ENCODE results near the gene STK31.

The STK31 gene

DNA sequence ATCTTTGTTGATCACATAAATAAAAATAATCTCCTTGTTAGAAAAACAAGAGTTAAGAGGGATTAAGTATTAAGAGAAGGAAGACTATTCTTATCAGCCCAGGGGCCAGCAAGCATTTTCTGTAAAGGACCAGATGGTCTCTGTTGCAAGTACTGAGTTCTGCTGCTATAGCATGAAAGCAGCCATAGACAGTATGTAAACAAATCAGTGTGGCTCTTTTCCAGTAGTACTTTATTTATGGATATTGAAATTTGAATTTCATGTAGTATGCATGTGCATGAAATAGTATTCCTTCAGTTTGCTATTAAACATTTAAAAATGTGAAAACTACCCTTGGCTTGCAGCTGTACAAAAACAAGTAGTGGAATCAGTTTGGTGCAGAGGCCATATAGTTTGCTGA lies 81.7 kb downstream of the STK31 start:
- Histone ChIP-seq H3K27ac (ENCODE audit: low read depth, low read length) (no peak overlapping the region), H3K56ac (ENCODE audit: low read length) (no peak overlapping the region), H2BK120ac (ENCODE audit: low read depth, low read length) (no peak overlapping the region), H2BK5ac (ENCODE audit: low read length) (no peak overlapping the region), H2AK5ac (ENCODE audit: low read length) (no peak overlapping the region), H4K5ac (ENCODE audit: low read length) (no peak overlapping the region), H3K23ac (ENCODE audit: low read length) (no peak overlapping the region), H3K18ac (ENCODE audit: low read length) (no peak overlapping the region), H3K79me1 (ENCODE audit: low read length) (no peaks in the 10 kb centered on the region), H3K36me3 (ENCODE audit: control insufficient read depth, insufficient read depth, low read length) (no peaks in the 10 kb centered on the region), H3K4me2 (ENCODE audit: low read length) (no peak overlapping the region), H2BK15ac (replicated peaks; ENCODE audit: low read depth) (no peak overlapping the region), H3K79me2 (ENCODE audit: control insufficient read depth, insufficient read depth, low read length) (no peaks in the 10 kb centered on the region), H3K4me1 (ENCODE audit: control insufficient read depth, low read depth, low read length) (no peaks in the 10 kb centered on the region), H3K27me3 (ENCODE audit: insufficient read depth, low read length, poor library complexity) (no peaks in the 10 kb centered on the region), H3K9ac (ENCODE audit: low read length) (no peak overlapping the region), H4K8ac (ENCODE audit: low read depth, low read length) (no peak overlapping the region), H3K4ac (ENCODE audit: low read depth, low read length) (no peak overlapping the region), H3K4me3 (ENCODE audit: low read length) (no peak overlapping the region)
- no peak for DNase-seq

DNA sequence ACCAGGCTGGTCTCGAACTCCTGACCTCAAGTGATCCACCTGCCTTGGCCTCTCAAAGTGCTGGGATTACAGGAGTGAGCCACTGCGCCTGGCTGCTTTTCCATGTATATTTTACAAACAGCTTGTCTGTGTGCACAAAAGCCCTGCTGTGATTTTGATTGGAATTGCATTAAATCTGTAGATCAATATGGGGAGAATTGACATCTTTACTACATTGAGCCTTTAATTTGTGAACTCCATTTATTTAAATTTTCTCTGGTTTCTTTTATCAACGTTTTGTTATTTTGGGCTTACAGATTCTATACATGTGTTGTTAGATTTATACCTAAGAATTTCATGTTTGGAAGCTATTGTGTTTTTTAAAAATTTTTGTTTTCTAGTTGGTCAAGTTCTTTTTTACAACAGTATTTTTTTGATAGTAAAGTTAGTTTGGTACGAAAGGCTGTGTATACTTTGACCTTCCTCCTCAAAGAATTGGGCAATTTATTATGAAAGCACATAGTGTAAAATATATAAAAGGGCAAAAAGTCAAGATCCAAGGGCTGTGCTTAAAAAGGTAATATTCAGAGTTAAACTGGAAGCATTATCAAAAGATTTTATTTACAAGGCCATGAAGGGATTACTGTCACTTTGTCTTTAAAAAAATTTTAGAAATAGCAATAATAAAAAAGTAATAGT lies 92.8 kb downstream of the STK31 start:
- Histone ChIP-seq H3K4ac (ENCODE audit: low read depth, low read length) (no peak overlapping the region), H3K79me1 (ENCODE audit: low read length) (no peaks in the 10 kb centered on the region), H3K4me1 (ENCODE audit: control insufficient read depth, low read depth, low read length) (no peaks in the 10 kb centered on the region), H3K79me2 (ENCODE audit: control insufficient read depth, insufficient read depth, low read length) (no peaks in the 10 kb centered on the region), H3K36me3 (ENCODE audit: control insufficient read depth, insufficient read depth, low read length) (no peaks in the 10 kb centered on the region), H2AK5ac (ENCODE audit: low read length) (no peak overlapping the region), H3K56ac (ENCODE audit: low read length) (no peak overlapping the region), H3K23ac (ENCODE audit: low read length) (no peak overlapping the region), H3K18ac (ENCODE audit: low read length) (no peak overlapping the region), H2BK5ac (ENCODE audit: low read length) (no peak overlapping the region), H3K27me3 (ENCODE audit: insufficient read depth, low read length, poor library complexity) (no peaks in the 10 kb centered on the region), H3K4me2 (ENCODE audit: low read length) (no peak overlapping the region), H3K4me3 (ENCODE audit: low read length) (no peak overlapping the region), H2BK15ac (replicated peaks; ENCODE audit: low read depth) (no peak overlapping the region), H4K5ac (ENCODE audit: low read length) (no peak overlapping the region), H2BK120ac (ENCODE audit: low read depth, low read length) (no peak overlapping the region), H3K27ac (ENCODE audit: low read depth, low read length) (no peak overlapping the region), H4K8ac (ENCODE audit: low read depth, low read length) (no peak overlapping the region), H3K9ac (ENCODE audit: low read length) (no peak overlapping the region)
- DNase-seq, result no peak
- 100% methylated on average over 1 of the region's 4 CpGs for WGBS (ENCODE audit: extremely low coverage, insufficient coverage, low lambda C conversion rate)

DNA sequence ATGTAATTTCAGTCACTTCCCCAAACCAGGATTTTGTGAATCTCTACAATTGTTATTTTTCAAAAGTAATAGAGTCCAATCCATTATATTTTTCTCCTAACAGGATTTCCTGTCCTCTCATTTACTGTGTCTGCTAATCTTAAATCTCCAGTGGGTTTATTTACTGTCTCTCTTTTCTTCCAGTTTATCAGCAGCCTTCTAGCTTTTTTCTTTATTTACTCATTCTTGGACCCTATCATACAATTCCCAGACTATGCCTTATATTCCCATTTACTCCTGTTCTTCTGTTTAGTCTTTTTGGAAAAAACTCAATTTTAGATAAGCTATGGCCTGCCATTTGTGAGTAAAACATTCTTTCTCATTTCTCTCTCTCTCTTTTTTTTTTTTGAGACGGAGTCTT lies 94.7 kb downstream of the STK31 start:
- Histone ChIP-seq H2BK120ac (ENCODE audit: low read depth, low read length) (no peak overlapping the region), H2AK5ac (ENCODE audit: low read length) (no peak overlapping the region), H3K36me3 (ENCODE audit: control insufficient read depth, insufficient read depth, low read length) (no peaks in the 10 kb centered on the region), H3K4me2 (ENCODE audit: low read length) (no peak overlapping the region), H3K4ac (ENCODE audit: low read depth, low read length) (no peak overlapping the region), H4K5ac (ENCODE audit: low read length) (no peak overlapping the region), H3K4me1 (ENCODE audit: control insufficient read depth, low read depth, low read length) (no peaks in the 10 kb centered on the region), H3K27me3 (ENCODE audit: insufficient read depth, low read length, poor library complexity) (no peaks in the 10 kb centered on the region), H2BK5ac (ENCODE audit: low read length) (no peak overlapping the region), H4K8ac (ENCODE audit: low read depth, low read length) (no peak overlapping the region), H3K23ac (ENCODE audit: low read length) (no peak overlapping the region), H3K79me2 (ENCODE audit: control insufficient read depth, insufficient read depth, low read length) (no peaks in the 10 kb centered on the region), H3K27ac (ENCODE audit: low read depth, low read length) (no peak overlapping the region), H3K9ac (ENCODE audit: low read length) (no peak overlapping the region), H3K18ac (ENCODE audit: low read length) (no peak overlapping the region), H2BK15ac (replicated peaks; ENCODE audit: low read depth) (no peak overlapping the region), H3K56ac (ENCODE audit: low read length) (no peak overlapping the region), H3K79me1 (ENCODE audit: low read length) (no peaks in the 10 kb centered on the region), H3K4me3 (ENCODE audit: low read length) (no peak overlapping the region)
- DNase-seq, result no peak
- WGBS (ENCODE audit: extremely low coverage, insufficient coverage, low lambda C conversion rate), result no CpG with 5 or more reads among the region's 1 CpG

DNA sequence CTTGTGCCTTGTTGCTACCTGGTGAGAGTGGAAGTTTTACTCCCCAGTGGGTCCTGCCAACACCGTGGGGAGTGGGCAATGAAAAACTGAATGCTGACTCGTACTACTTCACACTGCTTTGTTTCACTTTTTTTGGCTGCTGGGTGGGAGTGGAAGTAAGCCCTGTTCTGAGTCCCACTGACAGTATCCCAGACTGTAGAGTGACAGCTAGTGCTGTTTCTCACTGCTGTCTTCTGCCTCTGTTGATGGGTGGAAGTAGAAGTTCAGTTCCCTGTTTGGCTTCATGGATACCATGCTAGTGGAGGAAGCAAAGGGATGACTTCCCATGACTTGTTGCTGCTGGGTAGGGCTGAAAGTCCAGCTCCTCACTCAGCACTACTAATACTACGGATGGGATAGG lies 98.4 kb downstream of the STK31 start:
- Histone ChIP-seq H4K8ac (ENCODE audit: low read depth, low read length) (no peak overlapping the region), H3K56ac (ENCODE audit: low read length) (no peak overlapping the region), H3K4me1 (ENCODE audit: control insufficient read depth, low read depth, low read length) (no peaks in the 10 kb centered on the region), H3K27me3 (ENCODE audit: insufficient read depth, low read length, poor library complexity) (no peaks in the 10 kb centered on the region), H3K18ac (ENCODE audit: low read length) (no peak overlapping the region), H3K79me2 (ENCODE audit: control insufficient read depth, insufficient read depth, low read length) (no peaks in the 10 kb centered on the region), H2BK15ac (replicated peaks; ENCODE audit: low read depth) (no peak overlapping the region), H3K4me2 (ENCODE audit: low read length) (no peak overlapping the region), H3K23ac (ENCODE audit: low read length) (no peak overlapping the region), H3K27ac (ENCODE audit: low read depth, low read length) (no peak overlapping the region), H2BK5ac (ENCODE audit: low read length) (peak overlapping the region; percentile 52), H4K5ac (ENCODE audit: low read length) (no peak overlapping the region), H2BK120ac (ENCODE audit: low read depth, low read length) (no peak overlapping the region), H3K4ac (ENCODE audit: low read depth, low read length) (no peak overlapping the region), H3K9ac (ENCODE audit: low read length) (no peak overlapping the region), H3K79me1 (ENCODE audit: low read length) (no peaks in the 10 kb centered on the region), H2AK5ac (ENCODE audit: low read length) (peak overlapping the region; percentile 47), H3K4me3 (ENCODE audit: low read length) (no peak overlapping the region), H3K36me3 (ENCODE audit: control insufficient read depth, insufficient read depth, low read length) (no peaks in the 10 kb centered on the region)
- no peak for DNase-seq
- WGBS (ENCODE audit: extremely low coverage, insufficient coverage, low lambda C conversion rate), result no CpG with 5 or more reads among the region's 3 CpGs

DNA sequence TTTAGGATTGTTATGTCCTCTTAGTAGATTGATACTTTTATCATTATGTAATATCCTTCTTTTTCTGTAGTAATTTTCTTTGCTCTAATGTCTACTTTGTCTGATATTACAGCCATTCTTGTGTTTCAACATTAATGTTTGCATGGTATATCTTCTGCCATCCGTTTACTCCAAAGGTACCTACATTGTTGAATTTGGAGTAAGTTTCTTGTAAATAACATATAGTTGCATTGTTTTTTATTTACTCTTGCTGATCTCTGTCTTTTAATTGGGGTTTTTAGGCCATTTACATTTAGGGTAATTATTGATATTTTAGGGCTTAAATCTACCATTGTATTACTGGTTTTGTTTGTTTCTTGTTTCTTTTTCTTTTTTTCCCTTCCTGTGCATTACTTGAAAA lies 100.1 kb downstream of the STK31 start:
- no peak overlapping the region for H2AK5ac ChIP-seq (ENCODE audit: low read length)
- H2BK120ac ChIP-seq (ENCODE audit: low read depth, low read length), result no peak overlapping the region
- no peak overlapping the region for H3K27ac ChIP-seq (ENCODE audit: low read depth, low read length)
- H3K9ac ChIP-seq (ENCODE audit: low read length), result no peak overlapping the region
- DNase-seq, result no peak
- no peak overlapping the region for H2BK5ac ChIP-seq (ENCODE audit: low read length)
- no peak overlapping the region for H3K23ac ChIP-seq (ENCODE audit: low read length)
- no peak overlapping the region for H4K8ac ChIP-seq (ENCODE audit: low read depth, low read length)
- WGBS (ENCODE audit: extremely low coverage, insufficient coverage, low lambda C conversion rate), result no CpG with 5 or more reads among the region's 1 CpG
- H3K79me2 ChIP-seq (ENCODE audit: control insufficient read depth, insufficient read depth, low read length), result no peaks in the 10 kb centered on the region
- H3K56ac ChIP-seq (ENCODE audit: low read length), result no peak overlapping the region
- H3K4ac ChIP-seq (ENCODE audit: low read depth, low read length), result no peak overlapping the region
- H3K4me3 ChIP-seq (ENCODE audit: low read length), result no peak overlapping the region
- no peak overlapping the region for H3K4me2 ChIP-seq (ENCODE audit: low read length)
- H3K4me1 ChIP-seq (ENCODE audit: control insufficient read depth, low read depth, low read length), result no peaks in the 10 kb centered on the region
- no peaks in the 10 kb centered on the region for H3K79me1 ChIP-seq (ENCODE audit: low read length)
- H3K36me3 ChIP-seq (ENCODE audit: control insufficient read depth, insufficient read depth, low read length), result no peaks in the 10 kb centered on the region
- no peak overlapping the region for H3K18ac ChIP-seq (ENCODE audit: low read length)
- H3K27me3 ChIP-seq (ENCODE audit: insufficient read depth, low read length, poor library complexity), result no peaks in the 10 kb centered on the region
- H4K5ac ChIP-seq (ENCODE audit: low read length), result no peak overlapping the region
- H2BK15ac ChIP-seq (replicated peaks; ENCODE audit: low read depth), result no peak overlapping the region

DNA sequence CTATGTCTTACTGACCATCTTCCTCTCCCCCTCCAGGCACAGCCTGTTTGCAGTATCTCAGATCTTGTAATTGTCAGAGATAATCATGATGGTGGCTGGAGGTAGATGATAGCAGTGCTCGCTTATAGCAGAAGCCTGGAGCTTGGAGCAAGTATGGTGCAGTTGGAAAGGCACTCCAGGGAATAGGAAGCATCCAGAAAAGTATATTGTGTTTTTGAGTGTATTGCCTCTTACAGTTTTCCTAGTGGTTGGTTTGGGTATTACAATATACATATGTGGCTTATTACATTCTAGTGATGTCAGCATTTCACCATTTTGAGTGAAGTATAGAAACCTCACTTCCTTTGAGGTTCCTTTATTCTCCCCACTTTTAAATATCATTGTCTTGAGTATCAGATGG lies 101.5 kb downstream of the STK31 start:
- H3K79me1 ChIP-seq (ENCODE audit: low read length), result no peaks in the 10 kb centered on the region
- H2BK15ac ChIP-seq (replicated peaks; ENCODE audit: low read depth), result no peak overlapping the region
- H2BK120ac ChIP-seq (ENCODE audit: low read depth, low read length), result no peak overlapping the region
- no peak overlapping the region for H4K5ac ChIP-seq (ENCODE audit: low read length)
- H3K4ac ChIP-seq (ENCODE audit: low read depth, low read length), result no peak overlapping the region
- no peak overlapping the region for H2AK5ac ChIP-seq (ENCODE audit: low read length)
- no peak overlapping the region for H3K9ac ChIP-seq (ENCODE audit: low read length)
- no peak overlapping the region for H2BK5ac ChIP-seq (ENCODE audit: low read length)
- H3K27ac ChIP-seq (ENCODE audit: low read depth, low read length), result no peak overlapping the region
- DNase-seq, result peak; percentile 13
- no CpG with 5 or more reads among the region's 1 CpG for WGBS (ENCODE audit: extremely low coverage, insufficient coverage, low lambda C conversion rate)
- H3K4me2 ChIP-seq (ENCODE audit: low read length), result no peak overlapping the region
- H4K8ac ChIP-seq (ENCODE audit: low read depth, low read length), result no peak overlapping the region
- no peaks in the 10 kb centered on the region for H3K4me1 ChIP-seq (ENCODE audit: control insufficient read depth, low read depth, low read length)
- H3K79me2 ChIP-seq (ENCODE audit: control insufficient read depth, insufficient read depth, low read length), result no peaks in the 10 kb centered on the region
- no peak overlapping the region for H3K4me3 ChIP-seq (ENCODE audit: low read length)
- no peak overlapping the region for H3K56ac ChIP-seq (ENCODE audit: low read length)
- no peaks in the 10 kb centered on the region for H3K27me3 ChIP-seq (ENCODE audit: insufficient read depth, low read length, poor library complexity)
- H3K18ac ChIP-seq (ENCODE audit: low read length), result no peak overlapping the region
- no peak overlapping the region for H3K23ac ChIP-seq (ENCODE audit: low read length)
- H3K36me3 ChIP-seq (ENCODE audit: control insufficient read depth, insufficient read depth, low read length), result no peaks in the 10 kb centered on the region
